Body of pancreas (tissue), 4 donors: ENCODE results near the gene RSBN1L. TPM values are rescaled to one million over a fixed set of nuclear protein-coding genes. Genes with fewer than 3 reads are reported as not detected.
A peak's percentile ranks its signal among the peaks of the same experiment; 100 is the strongest.

Experiments used
- ATAC-seq: fragments of 150-250 bp; one replicate; pipeline ENCODE4 v1.9.1; 2016
- DNase-seq, 4 donors: peaks; one replicate each; pipeline ENCODE4 v3.0.0-alpha.2; 2019
- H3K27ac ChIP-seq, 4 donors: fragments of 200-600 bp; sonication (generic); 1 replicate in 3 of 4; 2 replicates in 1 of 4; pipeline versions ENCODE4 v1.5.1 to v1.6.1; 2016 to 2019; ENCODE audit warnings: mild to moderate bottlenecking in 1 of 4, mixed read lengths in 1 of 4, moderate library complexity in 1 of 4
- H3K27me3 ChIP-seq, 2 donors: fragments of 200-600 bp; sonication (generic); one replicate each; pipeline ENCODE4 v1.6.0; 2016; ENCODE audit warnings: mild to moderate bottlenecking in 1 of 2
- H3K36me3 ChIP-seq, 2 donors: fragments of 200-600 bp; sonication (generic); replicated peaks in 1 of 2; 2 replicates each; pipeline ENCODE4 v1.5.1; 2016; ENCODE audit warnings: low read depth in 2 of 2; ENCODE audit not compliant: insufficient read depth in 1 of 2
- H3K4me1 ChIP-seq: fragments of 200-600 bp; sonication (generic); one replicate; pipeline ENCODE4 v1.6.0; 2016
- H3K4me3 ChIP-seq, 2 donors: fragments of 200-600 bp; sonication (generic); 1 replicate in 1 of 2; 2 replicates in 1 of 2; pipeline ENCODE4 v1.5.1; 2016 to 2019
- H3K9me3 ChIP-seq, 3 donors: fragments of 200-600 bp; sonication (generic); 1 replicate in 2 of 3; 2 replicates in 1 of 3; pipeline ENCODE4 v1.5.1; 2016
- CTCF ChIP-seq, 7 experiments: fragments of 450-650 bp in 4 of 7; fragments of 200-600 bp in 3 of 7; sonication (generic) in 3 of 7; IDR thresholded peaks; one replicate each; pipeline ENCODE4 v1.5.1; 2016 to 2019; ENCODE audit warnings: antibody characterized with exemption in 7 of 7
- POLR2A ChIP-seq, 3 donors: fragments of 450-650 bp; IDR thresholded peaks; one replicate each; pipeline ENCODE4 v1.6.1; 2016; ENCODE audit warnings: antibody characterized with exemption in 3 of 3, mild to moderate bottlenecking in 2 of 3
- WGBS, 2 donors: methylation state at CpG; one replicate each; pipeline ENCODE4 v1.1.5; 2017; 5-methylcytosine and 5-hydroxymethylcytosine counted together
- intact Hi-C: fragments of 100-400 bp; cut with DNase I; formaldehyde crosslinking; loops from one replicate; pipeline ENCODE4 v1.15.1; 2023
- total RNA-seq, 2 donors: library from RNA; depleted of rRNA; stranded (reverse); fragments of >200 nt; gene quantifications; one replicate each; pipeline ENCODE4 v1.1.0, GENCODE V29; 2016

The RSBN1L gene
- total RNA-seq, 2 donors from 2014 or later = 15.8 to 16.2 TPM

GRCh38 chr7:77794000-77794399, 97.7 kb downstream of the RSBN1L start:
- H3K4me1 ChIP-seq = peaks cover 35% of the 10 kb centered on the region
- H3K27me3 ChIP-seq = no peaks in the 10 kb centered on the region
- ATAC-seq (no peak), DNase-seq (no peak)
- H3K36me3 ChIP-seq = no peaks in the 10 kb centered on the region
- H3K4me3 ChIP-seq = no peak overlapping the region
- intact Hi-C loops = no loop called here
- H3K27ac ChIP-seq = no peak overlapping the region
- TF ChIP-seq POLR2A (IDR thresholded peaks at IDR 0.05) (no peak), CTCF (IDR thresholded peaks at IDR 0.05) (no peak)
- WGBS, 2 donors = 90 to 91% methylated on average over 4 of the region's 4 CpGs
- H3K9me3 ChIP-seq = no peaks in the 10 kb centered on the region

DNA sequence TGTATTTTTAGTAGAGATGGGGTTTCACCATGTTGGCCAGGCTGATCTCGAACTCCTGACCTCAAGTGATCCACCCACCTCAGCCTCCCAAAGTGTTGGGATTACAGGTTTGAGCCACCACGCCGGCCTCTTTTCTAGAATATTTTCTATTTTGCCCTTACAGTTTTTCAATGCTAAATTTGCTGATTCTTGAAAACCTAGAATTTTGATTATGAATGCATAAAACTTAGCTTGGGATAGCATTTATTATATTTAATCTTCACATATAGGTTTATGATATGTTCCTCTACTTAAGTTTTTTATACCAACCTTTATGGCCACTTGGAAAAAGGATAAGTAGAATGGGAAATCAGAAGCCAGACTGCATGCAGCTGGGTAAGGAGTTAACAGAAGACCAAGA, 99.8 kb downstream of the RSBN1L start:
- Histone ChIP-seq H3K27me3 (no peaks in the 10 kb centered on the region), H3K4me3 (no peak overlapping the region), H3K36me3 (no peaks in the 10 kb centered on the region), H3K4me1 (peaks cover 42% of the 10 kb centered on the region), H3K9me3 (no peaks in the 10 kb centered on the region), H3K27ac (no peak overlapping the region)
- WGBS, 2 donors = 65 to 98% methylated on average over 3 of the region's 3 CpGs
- TF ChIP-seq CTCF (IDR thresholded peaks at IDR 0.05) = no peak
- no peak for TF ChIP-seq POLR2A (IDR thresholded peaks at IDR 0.05)
- DNase-seq (no peak), ATAC-seq (no peak)
- intact Hi-C loops = no loop called here

GRCh38 chr7:77796960-77797359, 100.7 kb downstream of the RSBN1L start:
- intact Hi-C loops = no loop called here
- no peak for ATAC-seq
- TF ChIP-seq POLR2A (IDR thresholded peaks at IDR 0.05) (no peak), CTCF (IDR thresholded peaks at IDR 0.05) (no peak)
- Histone ChIP-seq H3K4me3 (no peak overlapping the region), H3K36me3 (no peaks in the 10 kb centered on the region), H3K27me3 (no peaks in the 10 kb centered on the region), H3K4me1 (peaks cover 35% of the 10 kb centered on the region), H3K9me3 (no peaks in the 10 kb centered on the region), H3K27ac (no peak overlapping the region)
- WGBS, 2 donors = 22 to 26% methylated on average over 5 of the region's 5 CpGs
- no peak for DNase-seq

- no peaks in the 10 kb centered on the region for H3K36me3 ChIP-seq
- WGBS, 2 donors = 0 to 2% methylated on average over 13 to 35 of the region's 35 CpGs
- TF ChIP-seq POLR2A (IDR thresholded peaks at IDR 0.05) = no peak
- no peak for TF ChIP-seq CTCF (IDR thresholded peaks at IDR 0.05)
- H3K27me3 ChIP-seq = no peaks in the 10 kb centered on the region
- no peaks in the 10 kb centered on the region for H3K9me3 ChIP-seq
- peak overlapping the region; percentile 25 to 98 for H3K4me3 ChIP-seq
- H3K27ac ChIP-seq = peak overlapping the region; percentile 51 to 90 (median 82)
- DNase-seq (peak in 1 of 4 donors; percentile 30), ATAC-seq (peak; percentile 13)
- peaks cover 29% of the 10 kb centered on the region for H3K4me1 ChIP-seq
- intact Hi-C loops = no loop called here
Observed at GRCh38 chr7:77797734-77798393, 101.6 kb downstream of the RSBN1L start.
